HepG2 (cell line): Measurements from ENCODE around the gene TBC1D4. TPM values are rescaled to one million over a fixed set of nuclear protein-coding genes. Genes with fewer than 3 reads are reported as not detected.

Experiments used
- AGO2 ChIP-seq: fragments of 200-400 bp; formaldehyde crosslinking; optimal IDR thresholded peaks from 2 replicates; pipeline ENCODE3; 2017; ENCODE audit warnings: mild to moderate bottlenecking, low read depth, low read length, moderate library complexity
- ARID4A ChIP-seq: sonication (generic); formaldehyde crosslinking; IDR thresholded peaks from 2 replicates; pipeline ENCODE4 v1.5.0; 2020; ENCODE audit warnings: mild to moderate bottlenecking, missing genetic modification reagents, borderline replicate concordance
- CBX2 ChIP-seq, 2 experiments: fragments of 200-600 bp in 1 of 2; sonication (generic); formaldehyde crosslinking in 1 of 2; IDR thresholded peaks; 2 replicates each; pipeline versions ENCODE4 v1.7.0 to v1.8.1; 2018 to 2022; ENCODE audit warnings: low read depth in 2 of 2, low read length in 1 of 2, mild to moderate bottlenecking in 1 of 2, missing genetic modification reagents in 1 of 2
- CCAR2 ChIP-seq: fragments of 200-400 bp; formaldehyde crosslinking; optimal IDR thresholded peaks from 2 replicates; pipeline ENCODE3; 2018; ENCODE audit warnings: low read depth, mild to moderate bottlenecking, low read length, moderate library complexity
- ELF4 ChIP-seq: sonication (generic); formaldehyde crosslinking; IDR thresholded peaks from 2 replicates; pipeline ENCODE4 v1.5.0; 2020; ENCODE audit warnings: missing genetic modification reagents, mild to moderate bottlenecking, moderate library complexity, borderline replicate concordance
- ELK4 ChIP-seq: sonication (generic); formaldehyde crosslinking; IDR thresholded peaks from 2 replicates; pipeline ENCODE4 v1.9.0; 2021; ENCODE audit warnings: missing genetic modification reagents, borderline replicate concordance
- FOXO1 ChIP-seq: sonication (generic); formaldehyde crosslinking; IDR thresholded peaks from 2 replicates; pipeline ENCODE4 v1.4.0; 2020; ENCODE audit warnings: missing genetic modification reagents
- GATAD2A ChIP-seq: IDR thresholded peaks from 2 replicates; pipeline ENCODE4 v1.6.1; 2016
- GTF3A ChIP-seq: sonication (generic); formaldehyde crosslinking; conservative IDR thresholded peaks from 2 replicates; pipeline ENCODE4 v1.4.0; 2020; ENCODE audit warnings: mild to moderate bottlenecking, missing genetic modification reagents
- KDM4B ChIP-seq: sonication (generic); formaldehyde crosslinking; IDR thresholded peaks from 2 replicates; pipeline ENCODE4 v1.4.0; 2020; ENCODE audit warnings: missing genetic modification reagents
- NR1H2 ChIP-seq: sonication (generic); formaldehyde crosslinking; IDR thresholded peaks from 2 replicates; pipeline ENCODE4 v1.8.1; 2022; ENCODE audit warnings: low read depth, missing genetic modification reagents, borderline replicate concordance
- PCBP1 ChIP-seq: fragments of 200-400 bp; formaldehyde crosslinking; IDR thresholded peaks from 2 replicates; pipeline ENCODE4 v1.6.1; 2017; ENCODE audit warnings: mild to moderate bottlenecking, low read depth, low read length, borderline replicate concordance
- PRPF4 ChIP-seq: fragments of 200-400 bp; formaldehyde crosslinking; IDR thresholded peaks from 2 replicates; pipeline ENCODE4 v1.6.1; 2016; ENCODE audit warnings: low read length, low read depth; ENCODE audit not compliant: poor library complexity, severe bottlenecking
- XRCC5 ChIP-seq: fragments of 200-400 bp; formaldehyde crosslinking; optimal IDR thresholded peaks from 2 replicates; pipeline ENCODE3; 2017; ENCODE audit warnings: mild to moderate bottlenecking, low read length
- ZFY ChIP-seq: sonication (generic); formaldehyde crosslinking; IDR thresholded peaks from 2 replicates; pipeline ENCODE4 v1.4.0; 2020; ENCODE audit warnings: missing genetic modification reagents
- ZMYM3 ChIP-seq: sonication (generic); formaldehyde crosslinking; IDR thresholded peaks from 2 replicates; pipeline ENCODE4 v1.5.1; 2020; ENCODE audit warnings: mild to moderate bottlenecking, missing genetic modification reagents
- ZNF414 ChIP-seq: sonication (generic); formaldehyde crosslinking; IDR thresholded peaks from 2 replicates; pipeline ENCODE4 v1.5.0; 2020; ENCODE audit warnings: missing genetic modification reagents
- ZNF709 ChIP-seq: sonication (generic); formaldehyde crosslinking; IDR thresholded peaks from 2 replicates; pipeline ENCODE4 v1.5.0; 2020; ENCODE audit warnings: mild to moderate bottlenecking, missing genetic modification reagents
- ZNF749 ChIP-seq: sonication (generic); formaldehyde crosslinking; IDR thresholded peaks from 2 replicates; pipeline ENCODE4 v1.8.0; 2022; ENCODE audit warnings: mild to moderate bottlenecking, missing genetic modification reagents, moderate library complexity, borderline replicate concordance
- ZNF780A ChIP-seq: sonication (generic); formaldehyde crosslinking; IDR thresholded peaks from 2 replicates; pipeline ENCODE4 v1.8.0; 2022; ENCODE audit warnings: mild to moderate bottlenecking, missing genetic modification reagents, moderate library complexity
- polyA plus RNA-seq, 8 experiments: library from polyadenylated mRNA; depleted of rRNA in 3 of 8; stranded (reverse) in 7 of 8; unstranded in 1 of 8; fragments of >200 nt; fragmentation: Illumina TruSeq in 4 of 8; extraction: Trizol in 4 of 8; gene quantifications; 2 replicates each; pipeline versions ENCODE4 v1.2.1 to v1.2.3, GENCODE V29; 2011 to 2016; ENCODE audit warnings: low read depth in 4 of 8, missing spikeins in 1 of 8, mixed read lengths in 1 of 8; ENCODE audit not compliant: insufficient read depth in 1 of 8
- total RNA-seq, 5 experiments: library from RNA; depleted of rRNA; stranded (reverse); fragments of >200 nt; fragmentation: Illumina TruSeq; extraction: Trizol; gene quantifications; 2 replicates each; pipeline ENCODE4 v1.2.3, GENCODE V29; 2016; ENCODE audit warnings: low read depth in 1 of 5

The TBC1D4 gene
- total and polyA plus RNA-seq, 2 of the 13 experiments (the other 11 are each of a cell fraction or from before 2014, with no cell fraction given) = 35.9 to 64.4 TPM

- TF ChIP-seq ZNF414 (CRISPR knock-in tag) (no peak; the same call in none of the 2 replicates), GTF3A (CRISPR knock-in tag) (0 out of 2 replicates have a peak, but pooled peaks have one; percentile 53), ZFY (CRISPR knock-in tag) (peak; percentile 60), PCBP1 (0 out of 2 replicates have a peak, but pooled peaks have one; percentile 3), ZNF709 (CRISPR knock-in tag) (no peak), PRPF4 (no peak), ELK4 (CRISPR knock-in tag) (0 out of 2 replicates have a peak, but pooled peaks have one; percentile 45), AGO2 (peak; percentile 89), KDM4B (CRISPR knock-in tag) (0 out of 2 replicates have a peak, but pooled peaks have one; percentile 35), ZNF749 (peak; percentile 75; the same call in 1 of the 2 replicates), GATAD2A (CRISPR knock-in tag) (no peak), ARID4A (CRISPR knock-in tag) (0 out of 2 replicates have a peak, but pooled peaks have one; percentile 70), XRCC5 (peak; percentile 13), ZMYM3 (CRISPR knock-in tag) (no peak), FOXO1 (CRISPR knock-in tag) (peak; percentile 30; the same call in 1 of the 2 replicates), ZNF780A (no peak), CCAR2 (no peak), NR1H2 (0 out of 2 replicates have a peak, but pooled peaks have one; percentile 44), ELF4 (CRISPR knock-in tag) (peak; percentile 58; the same call in 1 of the 2 replicates), CBX2 (IDR thresholded peaks at IDR 0.05; ENCODE audit: low read depth, low read length) (no peak), CBX2 (CRISPR knock-in tag; IDR thresholded peaks at IDR 0.05; ENCODE audit: low read depth) (no peak)
Measured at GRCh38 chr13:75481176-75482069, 546 bp downstream of the TBC1D4 start (continued).
